ENCODE results near the gene CHD1.

Gene CHD1

DNA sequence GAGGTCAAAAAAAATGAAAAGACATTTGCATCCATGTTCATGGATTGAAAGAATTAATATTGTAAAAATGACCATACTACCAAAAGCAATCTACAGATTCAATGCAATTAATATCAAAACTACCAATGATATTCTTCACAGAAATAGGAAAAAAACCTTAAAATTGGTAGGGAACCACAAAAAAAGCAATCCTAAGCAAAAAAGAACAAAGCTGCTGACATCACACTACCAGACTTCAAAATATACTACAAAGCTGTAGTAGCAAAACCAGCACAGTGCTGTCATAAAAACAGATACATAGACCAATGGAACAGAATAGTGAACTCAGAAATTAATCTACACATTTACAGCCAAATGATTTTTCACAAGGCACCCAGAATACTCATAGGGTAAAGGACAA lies 121.0 kb downstream of the CHD1 start:
- Histone ChIP-seq H3K36me3 (ENCODE audit: insufficient read depth) (no peaks in the 10 kb centered on the region), H4K20me1 (ENCODE audit: insufficient read depth) (no peaks in the 10 kb centered on the region), H3K4me3 (IDR thresholded peaks at IDR 0.05; ENCODE audit: insufficient read depth, low read depth, low read length) (no peak overlapping the region), H2AFZ (ENCODE audit: low read depth) (no peak overlapping the region), H3K27me3 (ENCODE audit: insufficient read depth, low read depth) (no peaks in the 10 kb centered on the region), H3K4me2 (no peak overlapping the region), H3K27ac (no peak overlapping the region), H3K4me1 (ENCODE audit: low read depth, poor library complexity, severe bottlenecking) (no peaks in the 10 kb centered on the region), H3K79me2 (ENCODE audit: insufficient read depth, low read depth) (no peaks in the 10 kb centered on the region), H3K9ac (no peak overlapping the region)
- TF ChIP-seq, protein P1, sequence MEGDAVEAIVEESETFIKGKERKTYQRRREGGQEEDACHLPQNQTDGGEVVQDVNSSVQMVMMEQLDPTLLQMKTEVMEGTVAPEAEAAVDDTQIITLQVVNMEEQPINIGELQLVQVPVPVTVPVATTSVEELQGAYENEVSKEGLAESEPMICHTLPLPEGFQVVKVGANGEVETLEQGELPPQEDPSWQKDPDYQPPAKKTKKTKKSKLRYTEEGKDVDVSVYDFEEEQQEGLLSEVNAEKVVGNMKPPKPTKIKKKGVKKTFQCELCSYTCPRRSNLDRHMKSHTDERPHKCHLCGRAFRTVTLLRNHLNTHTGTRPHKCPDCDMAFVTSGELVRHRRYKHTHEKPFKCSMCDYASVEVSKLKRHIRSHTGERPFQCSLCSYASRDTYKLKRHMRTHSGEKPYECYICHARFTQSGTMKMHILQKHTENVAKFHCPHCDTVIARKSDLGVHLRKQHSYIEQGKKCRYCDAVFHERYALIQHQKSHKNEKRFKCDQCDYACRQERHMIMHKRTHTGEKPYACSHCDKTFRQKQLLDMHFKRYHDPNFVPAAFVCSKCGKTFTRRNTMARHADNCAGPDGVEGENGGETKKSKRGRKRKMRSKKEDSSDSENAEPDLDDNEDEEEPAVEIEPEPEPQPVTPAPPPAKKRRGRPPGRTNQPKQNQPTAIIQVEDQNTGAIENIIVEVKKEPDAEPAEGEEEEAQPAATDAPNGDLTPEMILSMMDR (conservative IDR thresholded peaks at IDR 0.05; ENCODE audit: low read depth, low read length) = no peak

DNA sequence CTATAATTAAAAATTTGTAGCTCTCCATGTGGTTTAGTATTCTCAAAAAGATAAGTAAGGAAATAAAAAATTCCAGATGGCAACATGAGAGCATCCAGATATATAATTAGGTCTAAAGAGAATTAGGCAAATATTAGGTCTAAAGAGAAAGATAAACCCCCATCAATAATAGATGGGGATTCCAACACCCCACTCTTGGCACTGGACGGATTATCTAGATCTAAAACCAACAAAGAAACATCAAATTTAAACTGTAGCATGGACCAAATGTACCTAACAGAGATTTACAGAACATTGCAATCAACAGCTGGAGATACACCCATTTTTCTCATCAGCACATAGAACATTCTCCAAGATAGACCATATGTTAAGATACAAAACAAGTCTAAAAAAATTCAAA lies 123.7 kb downstream of the CHD1 start:
- Histone ChIP-seq H3K4me2 (no peak overlapping the region), H3K27ac (no peak overlapping the region), H3K4me3 (IDR thresholded peaks at IDR 0.05; ENCODE audit: insufficient read depth, low read depth, low read length) (no peak overlapping the region), H3K79me2 (ENCODE audit: insufficient read depth, low read depth) (no peaks in the 10 kb centered on the region), H2AFZ (ENCODE audit: low read depth) (no peak overlapping the region), H3K27me3 (ENCODE audit: insufficient read depth, low read depth) (no peaks in the 10 kb centered on the region), H3K4me1 (ENCODE audit: low read depth, poor library complexity, severe bottlenecking) (no peaks in the 10 kb centered on the region), H3K36me3 (ENCODE audit: insufficient read depth) (no peaks in the 10 kb centered on the region), H3K9ac (no peak overlapping the region), H4K20me1 (ENCODE audit: insufficient read depth) (no peaks in the 10 kb centered on the region)
- TF ChIP-seq, protein P1 (conservative IDR thresholded peaks at IDR 0.05; ENCODE audit: low read depth, low read length) = no peak

DNA sequence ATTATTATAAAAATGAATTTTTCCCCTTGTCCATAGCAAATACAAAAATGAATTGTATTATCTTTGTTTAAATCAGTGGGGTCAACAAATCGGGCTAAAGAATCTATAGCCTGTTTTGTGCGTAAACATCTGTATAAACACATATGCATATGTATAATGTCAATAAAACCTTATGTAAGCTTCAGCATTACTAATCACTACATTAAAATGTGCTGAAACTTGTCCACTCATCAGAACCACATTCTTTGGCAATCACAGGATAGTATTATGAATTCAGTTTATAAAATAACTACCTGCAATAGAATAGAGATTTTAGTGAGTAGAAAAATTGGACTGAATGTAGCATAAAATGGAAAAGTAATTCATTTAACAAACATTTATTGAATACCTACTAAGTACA lies 124.7 kb downstream of the CHD1 start:
- Histone ChIP-seq H3K4me2 (no peak overlapping the region), H3K79me2 (ENCODE audit: insufficient read depth, low read depth) (no peaks in the 10 kb centered on the region), H3K4me3 (IDR thresholded peaks at IDR 0.05; ENCODE audit: insufficient read depth, low read depth, low read length) (no peak overlapping the region), H3K27me3 (ENCODE audit: insufficient read depth, low read depth) (no peaks in the 10 kb centered on the region), H4K20me1 (ENCODE audit: insufficient read depth) (no peaks in the 10 kb centered on the region), H3K27ac (no peak overlapping the region), H3K36me3 (ENCODE audit: insufficient read depth) (no peaks in the 10 kb centered on the region), H3K9ac (no peak overlapping the region), H2AFZ (ENCODE audit: low read depth) (no peak overlapping the region), H3K4me1 (ENCODE audit: low read depth, poor library complexity, severe bottlenecking) (no peaks in the 10 kb centered on the region)
- TF ChIP-seq, protein P1 (conservative IDR thresholded peaks at IDR 0.05; ENCODE audit: low read depth, low read length) = no peak
